HepG2 (cell line): Measurements from ENCODE around the gene ANKRD13D. TPM values are rescaled to one million over a fixed set of nuclear protein-coding genes. Genes with fewer than 3 reads are reported as not detected.

Source experiments
- ATAC-seq: fragments of 200-7000 bp; cut with Tn5 transposase; 3 replicates; pipeline ENCODE4 v1.9.1; 2020; ENCODE audit warnings: mild to moderate bottlenecking, moderate library complexity
- BruUV-seq: library from RNA; stranded (reverse); fragments of 400-500 nt; replicated peaks from 2 replicates; lab custom pipeline; 2021; lab: Mats Ljungman, UMichigan
- CTCF ChIA-PET: fragments of 300-600 bp; formaldehyde crosslinking; extraction: SDS; loops from one replicate; lab custom pipeline; 2021; ENCODE audit warnings: low total read pairs, inconsistent platforms, low intra/inter-chr PET ratio; lab: Yijun Ruan, JAX
- POLR2A ChIA-PET: fragments of 350-600 bp; sonication (Branson Sonifier 250); formaldehyde crosslinking; loops from one replicate; lab custom pipeline; 2020; ENCODE audit warnings: antibody characterized with exemption, inconsistent platforms; lab: Yijun Ruan, JAX
- DNase-seq: peaks from one replicate; pipeline ENCODE4 v3.0.0-alpha.2; 2015; ENCODE audit warnings: low spot score
- FAIRE-seq: peaks from 3 replicates; lab custom pipeline; 2011; peaks lifted over from hg19 to GRCh38; lab: Jason Lieb, UNC
- H2AFZ ChIP-seq: one replicate; pipeline ENCODE4 v1.6.1; 2011; ENCODE audit warnings: low read length, inconsistent platforms
- H3K27ac ChIP-seq: fragments of 300-600 bp; 3 replicates; pipeline ENCODE4 v1.8.0; 2011; ENCODE audit warnings: mixed run types, mild to moderate bottlenecking, mixed read lengths, low read length, inconsistent platforms; ENCODE audit not compliant: insufficient read depth; ENCODE audit errors: extremely low read length
- H3K27me3 ChIP-seq, 2 experiments: fragments of 200-600 bp in 1 of 2; 2 replicates in 1 of 2; 3 replicates in 1 of 2; pipeline versions ENCODE4 v1.6.0 to v1.8.0; 2011; ENCODE audit warnings: low read length in 2 of 2, mild to moderate bottlenecking in 2 of 2, moderate library complexity in 2 of 2, inconsistent platforms in 1 of 2; ENCODE audit not compliant: insufficient read depth in 2 of 2, control insufficient read depth in 1 of 2
- H3K36me3 ChIP-seq, 2 experiments: fragments of 200-600 bp in 1 of 2; replicated peaks in 1 of 2; 2 replicates in 1 of 2; 3 replicates in 1 of 2; pipeline versions ENCODE4 v1.5.1 to v1.8.0; 2011; ENCODE audit warnings: low read length in 2 of 2, inconsistent platforms in 1 of 2; ENCODE audit not compliant: insufficient read depth in 2 of 2, control insufficient read depth in 1 of 2
- H3K4me1 ChIP-seq: 2 replicates; pipeline ENCODE4 v1.5.1; 2012; ENCODE audit warnings: low read length, inconsistent platforms; ENCODE audit not compliant: insufficient read depth
- H3K4me2 ChIP-seq: 2 replicates; pipeline ENCODE4 v1.6.0; 2011; ENCODE audit warnings: low read depth, low read length, inconsistent platforms
- H3K4me3 ChIP-seq, 3 experiments: fragments of 200-600 bp in 1 of 3; sonication (generic), shearing (Covaris generic) in 1 of 3; replicated peaks in 1 of 3; 2 replicates each; pipeline ENCODE4 v1.5.1; 2011 to 2016; ENCODE audit warnings: low read length in 3 of 3, inconsistent platforms in 2 of 3, low read depth in 2 of 3, mild to moderate bottlenecking in 2 of 3, control low read depth in 1 of 3, mixed read lengths in 1 of 3; ENCODE audit not compliant: insufficient read depth in 1 of 3
- H3K79me2 ChIP-seq: one replicate; pipeline ENCODE4 v1.6.1; 2011; ENCODE audit warnings: low read length, inconsistent platforms; ENCODE audit not compliant: insufficient read depth
- H3K9ac ChIP-seq: 2 replicates; pipeline ENCODE4 v1.6.0; 2011; ENCODE audit warnings: mild to moderate bottlenecking, low read depth, low read length, inconsistent platforms; ENCODE audit not compliant: insufficient read depth
- H3K9me3 ChIP-seq: 2 replicates; pipeline ENCODE4 v1.5.1; 2012; ENCODE audit warnings: mild to moderate bottlenecking, low read length
- H4K20me1 ChIP-seq: 2 replicates; pipeline ENCODE4 v1.6.0; 2011; ENCODE audit warnings: inconsistent platforms, mild to moderate bottlenecking, low read length, moderate library complexity; ENCODE audit not compliant: insufficient read depth
- NR2F1 ChIP-seq, 2 experiments: fragments of 450-650 bp in 1 of 2; formaldehyde crosslinking in 1 of 2; IDR thresholded peaks; 2 replicates each; pipeline versions ENCODE4 v1.5.0 to v1.6.1; 2016 to 2020; ENCODE audit warnings: mild to moderate bottlenecking in 1 of 2, missing compliant biosample characterization in 1 of 2, missing genetic modification reagents in 1 of 2, moderate library complexity in 1 of 2
- PHF8 ChIP-seq: sonication (generic); formaldehyde crosslinking; IDR thresholded peaks from 2 replicates; pipeline ENCODE4 v1.5.0; 2020; ENCODE audit warnings: missing genetic modification reagents
- POGZ ChIP-seq: sonication (generic); formaldehyde crosslinking; IDR thresholded peaks from 2 replicates; pipeline ENCODE4 v1.4.0; 2020; ENCODE audit warnings: mild to moderate bottlenecking, missing genetic modification reagents
- SMAD1 ChIP-seq: sonication (generic); formaldehyde crosslinking; IDR thresholded peaks from 2 replicates; pipeline ENCODE4 v1.4.0; 2020; ENCODE audit warnings: missing genetic modification reagents, low read depth, mild to moderate bottlenecking, borderline replicate concordance
- ZNF773 ChIP-seq: sonication (generic); formaldehyde crosslinking; IDR thresholded peaks from 2 replicates; pipeline ENCODE4 v1.4.0; 2020; ENCODE audit warnings: missing genetic modification reagents, borderline replicate concordance
- WGBS: methylation state at CpG from one replicate; pipeline ENCODE4 v1.1.6; 2017; ENCODE audit warnings: low lambda C conversion rate; 5-methylcytosine and 5-hydroxymethylcytosine counted together
- in situ Hi-C: cut with HindIII; loops from 2 replicates; pipeline ENCODE4 v1.10.0; 2017; ENCODE audit warnings: low pct_unique_long_range_greater_than_20kb; ENCODE audit not compliant: extremely low pct_ligation_motif_present
- intact Hi-C: fragments of 100-400 bp; cut with micrococcal nuclease; formaldehyde crosslinking; loops from one replicate; pipeline ENCODE4 v1.10.0; 2022; ENCODE audit not compliant: unreplicated experiment
- polyA plus RNA-seq, 8 experiments: library from polyadenylated mRNA; depleted of rRNA in 3 of 8; stranded (reverse) in 7 of 8; unstranded in 1 of 8; fragments of >200 nt; fragmentation: Illumina TruSeq in 4 of 8; extraction: Trizol in 4 of 8; gene quantifications; 2 replicates each; pipeline versions ENCODE4 v1.2.1 to v1.2.3, GENCODE V29; 2011 to 2016; ENCODE audit warnings: low read depth in 4 of 8, missing spikeins in 1 of 8, mixed read lengths in 1 of 8; ENCODE audit not compliant: insufficient read depth in 1 of 8
- total RNA-seq, 5 experiments: library from RNA; depleted of rRNA; stranded (reverse); fragments of >200 nt; fragmentation: Illumina TruSeq; extraction: Trizol; gene quantifications; 2 replicates each; pipeline ENCODE4 v1.2.3, GENCODE V29; 2016; ENCODE audit warnings: low read depth in 1 of 5
- TF ChIP-seq, protein P1 (sequence below), 2 experiments: sonication (generic) in 1 of 2; formaldehyde crosslinking in 1 of 2; IDR thresholded peaks; 2 replicates each; pipeline versions ENCODE4 v1.4.0 to v1.6.1; 2016 to 2020; ENCODE audit warnings: borderline replicate concordance in 1 of 2, low read depth in 1 of 2, mild to moderate bottlenecking in 1 of 2, missing genetic modification reagents in 1 of 2
- TF ChIP-seq, protein P2 (sequence below): conservative IDR thresholded peaks from 2 replicates; pipeline ENCODE4 v1.6.1; 2018; ENCODE audit warnings: missing genetic modification reagents

The ANKRD13D gene
- total and polyA plus RNA-seq, 2 of the 13 experiments (the other 11 are each of a cell fraction or from before 2014, with no cell fraction given) = 18.6 to 27.3 TPM

- peaks cover 6 to 18% of the 10 kb centered on the region in 2 experiments; a peak in 3 of 5 replicates for H3K36me3 ChIP-seq
- POLR2A ChIA-PET = interaction anchor here (1.2 to 3.8 kb wide), 3 partner anchors 12 to 47 kb away, joined by 3 to 66 read pairs (median 35); partner anchors contain the start of gene ANKRD13D
- H2AFZ ChIP-seq = no peak overlapping the region
- CTCF ChIA-PET = no interaction called here
- no peak for DNase-seq
- no peak for FAIRE-seq
- peak overlapping the region; percentile 89 to 98 (median 90); a peak in 5 of 6 replicates for H3K4me3 ChIP-seq
- no peaks in the 10 kb centered on the region for H4K20me1 ChIP-seq
- ATAC-seq = no peak
- peak overlapping the region; percentile 87 for H3K9ac ChIP-seq
- intact Hi-C loops (loop anchor here (5.0 kb wide), 1 partner anchor 42 kb away; no protein-coding TSS in a partner anchor), in situ Hi-C loops (no loop called here)
- BruUV-seq = no TSS peak
- TF ChIP-seq, protein P1, sequence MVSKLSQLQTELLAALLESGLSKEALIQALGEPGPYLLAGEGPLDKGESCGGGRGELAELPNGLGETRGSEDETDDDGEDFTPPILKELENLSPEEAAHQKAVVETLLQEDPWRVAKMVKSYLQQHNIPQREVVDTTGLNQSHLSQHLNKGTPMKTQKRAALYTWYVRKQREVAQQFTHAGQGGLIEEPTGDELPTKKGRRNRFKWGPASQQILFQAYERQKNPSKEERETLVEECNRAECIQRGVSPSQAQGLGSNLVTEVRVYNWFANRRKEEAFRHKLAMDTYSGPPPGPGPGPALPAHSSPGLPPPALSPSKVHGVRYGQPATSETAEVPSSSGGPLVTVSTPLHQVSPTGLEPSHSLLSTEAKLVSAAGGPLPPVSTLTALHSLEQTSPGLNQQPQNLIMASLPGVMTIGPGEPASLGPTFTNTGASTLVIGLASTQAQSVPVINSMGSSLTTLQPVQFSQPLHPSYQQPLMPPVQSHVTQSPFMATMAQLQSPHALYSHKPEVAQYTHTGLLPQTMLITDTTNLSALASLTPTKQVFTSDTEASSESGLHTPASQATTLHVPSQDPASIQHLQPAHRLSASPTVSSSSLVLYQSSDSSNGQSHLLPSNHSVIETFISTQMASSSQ (IDR thresholded peaks at IDR 0.05; ENCODE audit: low read depth) = no peak
- TF ChIP-seq, protein P1 (CRISPR knock-in tag; IDR thresholded peaks at IDR 0.05; ENCODE audit: borderline replicate concordance) = no peak
- TF ChIP-seq, protein P2, sequence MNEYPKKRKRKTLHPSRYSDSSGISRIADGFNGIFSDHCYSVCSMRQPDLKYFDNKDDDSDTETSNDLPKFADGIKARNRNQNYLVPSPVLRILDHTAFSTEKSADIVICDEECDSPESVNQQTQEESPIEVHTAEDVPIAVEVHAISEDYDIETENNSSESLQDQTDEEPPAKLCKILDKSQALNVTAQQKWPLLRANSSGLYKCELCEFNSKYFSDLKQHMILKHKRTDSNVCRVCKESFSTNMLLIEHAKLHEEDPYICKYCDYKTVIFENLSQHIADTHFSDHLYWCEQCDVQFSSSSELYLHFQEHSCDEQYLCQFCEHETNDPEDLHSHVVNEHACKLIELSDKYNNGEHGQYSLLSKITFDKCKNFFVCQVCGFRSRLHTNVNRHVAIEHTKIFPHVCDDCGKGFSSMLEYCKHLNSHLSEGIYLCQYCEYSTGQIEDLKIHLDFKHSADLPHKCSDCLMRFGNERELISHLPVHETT (CRISPR knock-in tag) = no peak
- TF ChIP-seq POGZ (CRISPR knock-in tag) (no peak), NR2F1 (CRISPR knock-in tag; IDR thresholded peaks at IDR 0.05) (no peak), PHF8 (CRISPR knock-in tag) (no peak), ZNF773 (CRISPR knock-in tag) (no peak), SMAD1 (CRISPR knock-in tag) (0 out of 2 replicates have a peak, but pooled peaks have one; percentile 28)
- H3K27ac ChIP-seq = no peak overlapping the region
- WGBS = 69% methylated on average over 8 of the region's 14 CpGs
- peaks cover 20% of the 10 kb centered on the region for H3K4me1 ChIP-seq
- no peaks in the 10 kb centered on the region for H3K9me3 ChIP-seq
- H3K4me2 ChIP-seq = peak overlapping the region; percentile 82
- H3K27me3 ChIP-seq = no peaks in the 10 kb centered on the region
- peaks cover 5% of the 10 kb centered on the region for H3K79me2 ChIP-seq
Measured at GRCh38 chr11:67304511-67305113, 15.5 kb downstream of the ANKRD13D start.
